GM13977 (cell line): Measurements from ENCODE around the gene ZBTB7C.

ENCODE experiments used
- DNase-seq: peaks from one replicate; pipeline ENCODE4 v3.0.0; 2012; ENCODE audit warnings: low spot score
- in situ Hi-C: fragments of 300-500 bp; cut with MboI; formaldehyde crosslinking; loops from one replicate; pipeline ENCODE4 v1.12.0; 2022; ENCODE audit warnings: low sequenced_read_pairs, low pct_unique_long_range_greater_than_20kb, mixed read lengths, inconsistent platforms; ENCODE audit not compliant: unreplicated experiment
- TF ChIP-seq, protein P1 (sequence below): IDR thresholded peaks from 2 replicates; pipeline ENCODE4 v1.5.1; 2012; ENCODE audit warnings: mild to moderate bottlenecking, control low read depth; ENCODE audit not compliant: insufficient read depth; ENCODE audit errors: extremely low read depth, missing control alignments

Gene ZBTB7C

DNA sequence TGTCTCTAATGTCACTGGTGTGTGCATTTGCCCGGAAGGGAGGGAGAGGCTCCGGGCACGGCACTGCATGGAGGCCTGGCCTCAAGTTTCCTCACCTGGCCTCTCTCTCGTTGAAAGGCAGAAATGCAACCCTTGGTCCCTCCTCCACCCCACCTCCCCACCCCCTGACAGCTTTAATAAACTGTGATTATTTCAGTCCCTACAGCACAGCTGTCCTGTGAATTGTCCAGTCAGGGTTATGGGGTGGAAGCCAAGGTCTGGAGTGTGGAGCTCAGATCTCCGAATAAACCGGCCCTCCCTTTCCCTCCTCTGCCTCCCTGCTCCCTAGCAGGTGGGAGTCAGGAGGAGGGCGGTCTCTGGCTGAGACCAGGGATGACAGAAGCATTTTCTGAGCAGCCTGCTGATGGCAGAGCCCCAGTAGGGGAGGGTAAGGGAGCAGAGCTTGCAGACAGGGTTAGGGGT is 279.5 kb downstream of the ZBTB7C start:
- in situ Hi-C loops, result no loop called here
- no peak for DNase-seq

DNA sequence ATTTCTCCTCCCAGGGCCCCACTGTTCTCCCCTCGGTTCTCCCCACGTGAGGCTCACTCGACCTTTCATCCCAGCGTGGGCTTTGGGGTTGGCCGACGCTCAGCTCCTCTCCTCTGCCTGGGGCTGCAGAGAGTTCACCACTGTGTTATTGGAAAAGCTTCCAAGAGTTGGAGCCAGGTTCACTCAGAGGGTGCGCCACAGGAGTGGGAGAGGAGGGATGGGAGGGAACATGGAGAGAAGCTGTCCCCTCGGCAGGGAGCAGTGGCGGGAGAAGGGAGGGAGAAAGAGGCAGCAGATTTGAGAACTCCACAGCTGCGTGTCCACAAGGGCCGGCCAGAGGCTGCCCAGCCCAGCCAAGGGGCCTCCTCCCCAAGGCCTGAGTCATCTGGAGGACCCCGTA is 281.6 kb downstream of the ZBTB7C start:
- TF ChIP-seq, protein P1, sequence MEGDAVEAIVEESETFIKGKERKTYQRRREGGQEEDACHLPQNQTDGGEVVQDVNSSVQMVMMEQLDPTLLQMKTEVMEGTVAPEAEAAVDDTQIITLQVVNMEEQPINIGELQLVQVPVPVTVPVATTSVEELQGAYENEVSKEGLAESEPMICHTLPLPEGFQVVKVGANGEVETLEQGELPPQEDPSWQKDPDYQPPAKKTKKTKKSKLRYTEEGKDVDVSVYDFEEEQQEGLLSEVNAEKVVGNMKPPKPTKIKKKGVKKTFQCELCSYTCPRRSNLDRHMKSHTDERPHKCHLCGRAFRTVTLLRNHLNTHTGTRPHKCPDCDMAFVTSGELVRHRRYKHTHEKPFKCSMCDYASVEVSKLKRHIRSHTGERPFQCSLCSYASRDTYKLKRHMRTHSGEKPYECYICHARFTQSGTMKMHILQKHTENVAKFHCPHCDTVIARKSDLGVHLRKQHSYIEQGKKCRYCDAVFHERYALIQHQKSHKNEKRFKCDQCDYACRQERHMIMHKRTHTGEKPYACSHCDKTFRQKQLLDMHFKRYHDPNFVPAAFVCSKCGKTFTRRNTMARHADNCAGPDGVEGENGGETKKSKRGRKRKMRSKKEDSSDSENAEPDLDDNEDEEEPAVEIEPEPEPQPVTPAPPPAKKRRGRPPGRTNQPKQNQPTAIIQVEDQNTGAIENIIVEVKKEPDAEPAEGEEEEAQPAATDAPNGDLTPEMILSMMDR, result no peak
- in situ Hi-C loops, result no loop called here
- DNase-seq, result no peak

More for the DNA sequence above, 279.5 kb downstream of the ZBTB7C start:
- TF ChIP-seq, protein P1, result no peak

DNA sequence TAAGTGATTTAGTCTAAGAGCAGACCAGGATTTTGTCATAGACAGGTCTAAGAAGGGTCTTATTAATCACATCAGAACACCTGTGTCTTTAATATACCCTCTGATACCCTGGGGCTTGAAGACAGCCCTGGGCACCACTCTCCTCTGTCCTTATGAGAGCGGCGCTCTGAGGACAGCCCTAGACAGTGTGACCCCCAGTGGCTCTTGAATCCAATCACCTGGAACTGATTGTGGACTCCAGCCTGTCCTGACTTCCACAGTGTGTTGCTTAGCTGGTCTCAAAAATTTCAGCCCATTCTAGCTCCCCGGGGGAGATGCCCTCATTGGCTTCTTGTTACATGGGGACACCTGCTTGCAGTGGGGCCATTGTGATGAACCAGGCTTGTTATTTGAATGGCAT is 282.9 kb downstream of the ZBTB7C start:
- no peak for DNase-seq
- in situ Hi-C loops, result no loop called here
- TF ChIP-seq, protein P1, result no peak

DNA sequence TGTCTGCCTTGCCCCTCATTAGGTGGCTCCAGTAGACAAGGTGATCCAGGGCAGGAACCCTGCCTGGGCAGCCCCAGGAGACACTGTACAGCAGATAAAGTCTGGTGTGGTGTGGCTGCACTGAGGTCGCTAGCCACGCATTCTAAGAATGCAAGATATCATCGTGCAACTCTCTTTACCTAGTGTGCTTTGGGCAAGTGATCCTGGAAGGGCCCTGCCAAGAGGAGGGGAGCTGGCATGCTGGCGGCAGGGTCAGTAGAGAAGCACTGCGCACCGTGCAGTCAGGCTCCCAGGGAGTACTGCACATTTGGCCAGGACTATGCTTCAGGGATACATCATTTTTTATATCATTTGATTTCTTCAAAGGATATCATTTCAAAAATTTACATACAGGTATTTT is 283.5 kb downstream of the ZBTB7C start:
- TF ChIP-seq, protein P1, result no peak
- in situ Hi-C loops, result no loop called here
- no peak for DNase-seq

DNA sequence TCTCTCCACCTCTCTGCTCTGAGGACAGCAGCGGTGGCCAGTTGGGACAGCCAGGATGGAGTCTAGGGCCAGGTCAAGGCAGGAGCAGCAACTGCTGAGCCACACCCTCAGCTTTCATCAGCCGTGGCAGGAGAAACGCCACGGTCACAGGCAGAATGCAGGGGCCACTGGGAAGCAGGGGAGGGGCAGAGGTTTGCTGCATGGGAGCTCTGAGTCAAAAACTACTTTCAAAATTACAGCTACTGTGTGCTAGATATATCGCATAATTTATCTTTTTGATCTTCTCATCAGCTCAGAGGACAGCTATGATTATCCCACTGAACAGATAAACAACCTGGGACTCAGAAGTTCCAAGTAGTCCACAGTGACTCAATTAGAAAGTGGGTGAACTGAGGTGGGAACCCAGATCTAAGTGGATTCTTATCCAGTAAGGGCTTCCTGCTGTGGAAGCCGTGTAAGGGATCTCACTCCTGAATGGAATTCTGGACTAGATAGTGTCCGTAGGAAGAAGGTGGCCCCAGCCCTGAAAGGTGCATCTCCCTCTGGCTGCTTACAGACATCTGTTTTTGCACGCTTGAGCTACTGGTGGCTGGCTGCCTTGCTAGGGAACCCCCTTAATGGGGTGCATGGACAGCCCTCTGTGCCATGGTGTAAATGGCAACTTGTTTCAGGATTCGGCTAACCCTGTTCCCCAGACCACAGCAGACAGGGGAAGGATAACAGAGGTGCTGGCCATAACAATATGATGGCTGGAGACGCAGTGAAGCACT is 284.1 kb downstream of the ZBTB7C start:
- TF ChIP-seq, protein P1, result no peak
- peak; percentile 63 for DNase-seq
- in situ Hi-C loops, result no loop called here

DNA sequence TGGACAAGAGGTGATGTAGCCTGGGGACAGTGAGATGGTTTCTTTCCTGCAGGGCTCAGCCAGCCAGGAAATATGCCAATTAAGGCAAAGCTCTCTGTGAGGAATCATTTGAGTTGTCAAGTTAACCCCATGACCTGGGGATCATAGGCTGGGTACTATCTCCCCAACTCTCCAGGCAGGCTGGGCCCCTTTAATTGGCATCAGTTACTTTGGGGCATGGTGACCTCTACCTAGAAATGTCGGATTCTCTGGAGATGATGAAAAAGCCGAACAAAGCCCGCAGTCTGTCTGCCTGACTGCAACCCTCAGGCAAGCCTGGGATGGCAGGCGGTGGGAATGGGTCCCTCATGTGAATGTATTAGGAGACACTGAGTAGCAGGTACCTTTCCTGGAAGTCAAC is 285.2 kb downstream of the ZBTB7C start:
- no peak for DNase-seq
- TF ChIP-seq, protein P1, result no peak
- in situ Hi-C loops, result no loop called here
